GM04504 (cell line): ENCODE data around the gene NAA35.
"Not testable (repeated sequence)": the region's sequence is repeated elsewhere in the genome, so short reads cannot be mapped to it uniquely, and the experiment has no call there.

Experiments
- DNase-seq: peaks from one replicate; pipeline ENCODE4 v3.0.0-alpha.2; 2012; ENCODE audit warnings: low read depth

NAA35 gene

DNA sequence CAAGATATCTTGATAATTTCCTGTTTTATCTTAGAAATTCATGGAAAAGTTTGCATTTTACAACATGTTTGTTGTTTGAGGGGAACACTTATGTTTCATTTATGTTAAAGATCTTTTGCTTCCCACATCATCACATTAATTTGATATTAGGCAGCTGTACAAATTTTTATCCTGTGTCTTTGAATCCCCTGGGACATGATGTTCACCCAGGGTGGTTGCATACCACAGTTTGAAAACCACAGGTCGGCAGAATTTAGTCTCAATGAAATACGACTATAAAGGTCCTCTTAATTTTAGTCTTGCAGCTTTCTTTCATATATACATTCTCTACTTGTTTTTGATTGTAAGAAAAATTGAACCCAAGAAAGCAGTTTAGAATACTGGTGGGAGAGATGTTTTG is 3.7 kb downstream of the NAA35 start:
- no peak for DNase-seq

DNA sequence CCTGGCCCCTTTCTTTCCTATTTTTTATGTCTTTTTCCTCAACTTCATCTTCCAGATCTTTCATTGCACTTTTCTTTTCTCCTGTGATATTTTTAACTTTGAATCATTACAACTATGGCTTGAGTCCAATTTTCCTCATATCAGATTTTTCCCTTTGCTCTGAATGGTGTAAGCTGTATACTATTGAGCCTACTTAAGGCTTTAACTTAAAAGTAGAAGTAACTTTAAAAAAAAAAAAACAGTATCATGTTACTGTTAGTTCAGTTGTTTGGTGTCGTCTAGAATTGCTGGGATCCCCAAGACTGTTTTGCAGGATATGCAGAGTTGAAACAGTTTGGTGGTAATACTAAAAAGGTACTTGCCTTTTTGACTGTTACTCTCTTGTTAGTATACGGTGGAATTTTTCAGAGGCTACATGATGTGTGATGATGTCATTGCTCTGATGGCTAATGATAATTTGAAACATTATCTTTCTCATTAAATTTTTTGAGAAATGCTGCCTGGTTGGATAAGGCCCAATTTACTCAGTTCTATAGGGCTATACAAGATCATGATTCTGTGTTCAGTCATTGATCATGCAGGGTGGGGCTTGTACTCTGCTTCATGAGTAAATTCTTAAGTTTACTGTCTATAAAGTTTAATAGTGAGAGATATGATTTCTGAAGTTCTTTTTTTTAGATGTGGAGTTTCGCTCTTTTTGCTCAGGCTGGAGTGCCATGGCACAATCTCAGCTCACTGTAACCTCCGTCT is 8.8 kb downstream of the NAA35 start:
- no peak for DNase-seq

DNA sequence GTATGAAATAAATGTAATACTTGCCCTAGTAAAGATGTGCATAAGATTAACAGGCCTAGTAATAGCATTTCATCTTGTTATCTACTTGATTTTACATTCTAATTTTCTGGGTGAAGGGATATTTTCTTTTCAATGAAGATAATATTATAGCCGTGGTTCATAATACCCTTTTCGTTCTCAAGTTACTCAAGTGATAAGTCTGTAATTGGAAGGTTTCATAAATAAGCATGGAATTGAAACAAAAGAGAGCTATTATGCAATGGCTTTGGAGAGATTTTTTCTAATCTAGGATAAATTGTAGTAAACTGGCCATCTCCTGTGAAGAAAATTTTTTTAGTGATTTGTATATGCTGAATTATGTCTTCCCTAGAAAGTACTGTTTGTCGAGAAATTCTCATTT is 19.0 kb downstream of the NAA35 start:
- DNase-seq = no peak

DNA sequence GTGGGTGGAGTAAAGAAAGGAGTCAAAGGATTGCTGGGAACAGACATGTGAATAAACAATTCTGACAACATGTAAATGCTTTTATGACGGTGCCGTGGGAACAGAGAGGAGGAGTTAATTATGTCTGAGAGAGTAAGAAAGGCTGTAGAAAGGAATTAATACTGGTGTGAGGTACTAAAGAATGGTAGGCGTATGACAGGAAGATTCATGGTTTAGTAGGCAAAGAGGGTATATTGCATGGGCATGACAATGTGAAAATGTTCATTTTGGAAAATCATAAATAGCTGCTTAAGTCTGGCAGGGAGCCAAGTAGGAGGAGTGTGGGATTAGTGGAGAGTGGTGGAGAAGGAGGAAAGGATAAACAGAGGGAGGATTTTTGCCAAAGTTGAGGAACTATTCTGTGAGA is 19.7 kb downstream of the NAA35 start:
- DNase-seq = no peak

DNA sequence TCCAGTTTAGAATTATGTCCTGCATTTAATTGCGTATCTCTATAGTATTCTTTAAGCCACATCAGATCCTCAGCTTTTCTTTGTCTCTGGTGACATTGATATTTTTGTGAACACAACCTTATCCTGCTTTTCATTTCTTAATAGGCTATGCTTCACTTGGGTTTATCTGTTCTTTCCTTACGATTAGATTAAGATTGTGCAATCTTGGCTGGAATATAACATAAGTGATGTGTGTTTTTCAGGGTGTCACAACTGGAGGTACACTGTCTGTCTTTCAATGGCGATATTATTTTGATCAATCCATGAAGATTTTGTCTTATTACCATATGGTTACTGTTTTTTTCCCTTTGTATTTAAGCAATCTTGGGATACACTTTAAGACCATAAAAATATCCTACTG is 23.6 kb downstream of the NAA35 start:
- no peak for DNase-seq

DNA sequence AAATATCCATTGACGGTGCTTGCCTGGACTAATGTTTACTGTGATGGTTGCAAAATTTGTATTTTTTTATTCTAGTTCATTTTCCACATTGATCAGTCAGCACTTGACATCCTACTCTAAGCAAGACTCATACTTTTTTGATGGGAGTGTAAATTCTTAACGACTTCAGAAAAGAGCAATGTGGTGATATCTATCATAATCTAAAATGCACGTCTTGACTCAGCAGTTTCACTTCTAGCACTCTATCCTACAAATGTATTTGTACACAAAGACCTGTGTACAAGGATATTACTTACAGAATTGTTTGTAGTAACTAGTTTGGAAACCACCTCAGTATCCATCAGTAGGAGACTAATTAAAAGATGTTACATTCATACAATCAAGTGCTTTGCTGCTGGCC is 24.0 kb downstream of the NAA35 start:
- no peak for DNase-seq

DNA sequence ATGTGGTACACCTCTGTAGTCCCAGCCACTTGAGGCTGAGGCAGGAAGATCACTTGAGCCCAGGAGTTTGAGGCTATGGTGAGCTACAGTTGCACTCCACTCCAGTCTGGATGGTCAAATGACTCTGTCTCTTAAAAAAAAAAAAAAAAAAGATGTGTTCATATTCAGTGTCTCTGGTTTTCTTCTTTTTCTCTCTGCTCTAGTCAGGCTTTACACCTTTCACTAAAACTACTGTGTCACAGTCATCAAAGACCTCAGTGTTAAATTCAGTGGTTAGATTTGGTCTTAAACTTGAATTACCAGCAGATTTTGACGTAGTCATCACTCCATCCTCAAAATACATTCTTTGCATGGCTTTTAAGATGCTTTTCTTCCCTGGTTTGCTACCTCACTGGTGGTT is 28.8 kb downstream of the NAA35 start:
- DNase-seq = no peak

DNA sequence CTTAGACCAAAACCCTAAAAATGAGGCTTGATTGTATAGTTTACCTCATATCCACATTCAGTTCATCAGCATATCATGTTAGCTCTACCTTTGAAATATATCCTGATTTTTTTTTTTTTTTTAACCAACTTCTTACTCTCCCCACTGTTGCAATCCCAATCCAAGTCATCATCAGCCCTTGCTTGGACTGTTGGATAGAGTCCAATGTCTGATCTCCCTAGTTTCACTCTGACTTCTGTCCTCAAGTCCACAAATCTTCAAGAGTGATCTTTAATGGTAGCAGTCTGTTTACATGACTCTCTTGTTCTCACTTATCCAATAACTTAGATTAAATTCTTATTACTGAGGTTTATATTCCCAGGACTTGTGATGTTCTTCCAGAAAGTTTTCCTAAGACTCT is 30.8 kb downstream of the NAA35 start:
- no peak for DNase-seq

DNA sequence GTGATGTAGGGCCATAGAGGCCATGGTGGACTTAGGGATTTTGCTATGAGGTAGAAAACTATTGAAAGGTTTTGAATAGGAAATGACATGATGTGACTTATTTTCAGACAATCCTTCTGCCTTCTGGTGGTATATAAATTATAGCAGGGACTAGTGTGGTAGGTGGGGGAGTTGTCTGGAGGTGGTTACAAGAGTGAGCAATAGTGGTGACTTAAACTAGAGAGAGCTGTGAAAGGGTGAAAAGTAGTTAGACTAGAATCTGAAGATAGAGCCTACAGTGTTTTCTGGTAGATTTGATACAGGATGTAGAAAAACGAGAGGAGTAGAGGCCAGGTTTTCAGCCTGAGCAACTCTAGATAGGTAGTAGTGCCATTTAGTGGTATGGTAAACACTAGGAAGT is 32.3 kb downstream of the NAA35 start:
- DNase-seq = no peak

DNA sequence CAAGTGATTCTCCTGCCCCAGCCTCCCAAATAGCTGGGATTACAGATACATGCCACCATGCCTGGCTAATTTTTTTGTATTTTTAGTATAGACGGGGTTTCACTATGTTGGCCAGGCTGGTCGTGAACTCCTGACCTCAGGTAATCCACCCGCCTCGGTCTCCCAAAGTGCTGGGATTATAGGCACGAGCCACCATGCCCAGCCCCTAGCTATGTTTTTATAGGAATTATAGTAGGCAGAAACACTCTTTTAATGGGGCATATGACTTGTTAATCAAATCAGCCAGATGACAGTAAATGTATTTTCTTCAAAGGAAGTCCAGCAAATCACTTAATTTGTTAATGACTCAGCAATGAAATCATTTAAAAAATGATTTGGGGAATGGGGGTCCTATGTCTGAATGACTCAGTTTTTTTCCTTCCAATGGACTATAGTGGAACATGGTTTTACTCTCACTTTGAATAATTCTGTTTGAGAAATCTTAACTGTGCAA is 33.2 kb downstream of the NAA35 start:
- not testable (repeated sequence) for DNase-seq

DNA sequence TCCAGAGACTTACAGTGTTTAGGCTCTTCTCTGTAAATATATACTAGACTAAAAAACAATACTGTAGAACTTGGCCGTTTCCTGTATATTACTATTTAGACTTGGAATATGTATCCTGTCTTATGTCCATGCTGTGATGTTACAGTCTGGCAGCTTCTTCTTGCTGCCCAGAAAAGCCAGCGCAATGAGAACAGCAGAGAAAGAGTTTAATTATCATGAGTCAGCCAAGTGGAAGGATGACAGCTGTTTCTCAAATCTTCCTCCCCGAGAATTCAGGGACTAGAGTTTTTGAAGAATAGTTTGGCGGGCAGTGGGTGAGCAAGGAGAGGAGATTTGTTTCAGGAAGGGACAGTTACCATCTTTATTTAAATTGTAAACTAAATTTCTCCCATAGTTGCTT is 37.5 kb downstream of the NAA35 start:
- no peak for DNase-seq

DNA sequence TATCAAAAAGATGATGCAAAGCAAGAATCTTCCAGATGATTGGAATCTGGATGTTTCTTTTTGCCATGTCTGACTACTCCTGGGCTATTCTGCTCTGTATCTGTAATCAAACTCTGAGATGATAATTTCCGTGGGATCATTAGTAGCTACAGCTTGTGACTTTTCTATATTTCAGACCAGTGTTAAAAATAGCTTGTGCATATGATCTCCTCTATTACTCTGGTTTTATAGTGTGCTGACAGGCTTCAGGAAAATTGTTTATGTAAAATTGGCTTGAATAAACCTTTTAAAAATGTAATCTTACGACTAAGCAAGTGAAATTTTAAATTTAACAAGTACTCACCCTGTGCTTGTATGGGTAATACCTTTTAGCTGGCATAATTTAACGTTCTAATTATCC is 40.4 kb downstream of the NAA35 start:
- DNase-seq = no peak

DNA sequence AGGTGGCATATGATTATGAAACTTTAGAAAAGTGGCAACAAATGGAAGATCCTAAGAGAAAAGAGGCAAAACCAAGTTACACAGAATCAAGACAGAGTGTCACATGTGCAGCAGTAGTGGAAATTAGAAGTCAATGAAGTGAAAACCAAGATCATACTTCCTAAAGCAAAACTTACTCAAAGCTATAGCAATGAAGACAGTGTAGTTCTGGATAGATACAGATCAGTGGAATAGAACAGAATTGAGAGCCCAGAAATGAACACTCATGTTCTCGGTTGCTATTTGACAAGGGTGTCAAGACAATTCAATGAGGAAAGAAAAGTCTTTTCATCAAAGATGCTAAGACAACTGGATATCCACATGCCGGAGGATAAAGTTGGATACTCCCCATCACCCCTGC is 43.5 kb downstream of the NAA35 start:
- DNase-seq = no peak

DNA sequence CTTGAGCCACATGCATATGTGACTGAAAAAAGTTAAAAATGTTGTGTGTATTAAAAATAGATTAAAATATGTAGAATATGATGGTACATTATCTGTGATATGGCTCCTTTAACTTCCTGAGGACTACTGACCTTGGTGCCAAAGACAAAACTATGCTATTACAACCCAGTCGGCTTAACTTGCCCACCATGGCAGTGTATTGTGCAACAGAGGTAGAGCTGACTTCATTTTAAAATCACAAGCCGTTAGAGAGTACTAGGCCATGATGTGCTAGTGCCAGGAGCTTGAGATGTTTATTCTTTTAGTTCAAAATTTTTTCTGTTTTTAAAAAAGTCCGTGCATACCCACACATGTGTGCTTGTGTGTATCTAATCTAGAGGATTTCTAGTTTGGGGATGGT is 46.3 kb downstream of the NAA35 start:
- DNase-seq = no peak

DNA sequence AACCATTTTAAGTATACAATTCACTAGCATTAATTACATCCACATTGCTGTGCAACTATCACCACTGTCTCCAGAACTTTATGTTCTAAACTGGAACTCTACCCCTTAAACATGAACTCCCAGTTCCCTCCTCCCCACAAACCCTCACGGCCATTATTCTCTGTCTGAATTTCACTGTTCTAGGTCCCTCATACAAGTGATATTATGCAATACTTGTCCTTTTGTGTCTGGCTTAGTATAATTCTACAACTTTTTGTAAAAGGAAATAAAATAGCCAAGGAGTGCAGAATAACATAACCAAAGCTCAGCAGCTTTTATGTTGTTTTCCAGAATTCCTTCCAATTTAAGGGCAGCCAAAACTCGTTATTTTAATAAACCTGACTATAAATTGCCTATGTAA is 53.2 kb downstream of the NAA35 start:
- no peak for DNase-seq

DNA sequence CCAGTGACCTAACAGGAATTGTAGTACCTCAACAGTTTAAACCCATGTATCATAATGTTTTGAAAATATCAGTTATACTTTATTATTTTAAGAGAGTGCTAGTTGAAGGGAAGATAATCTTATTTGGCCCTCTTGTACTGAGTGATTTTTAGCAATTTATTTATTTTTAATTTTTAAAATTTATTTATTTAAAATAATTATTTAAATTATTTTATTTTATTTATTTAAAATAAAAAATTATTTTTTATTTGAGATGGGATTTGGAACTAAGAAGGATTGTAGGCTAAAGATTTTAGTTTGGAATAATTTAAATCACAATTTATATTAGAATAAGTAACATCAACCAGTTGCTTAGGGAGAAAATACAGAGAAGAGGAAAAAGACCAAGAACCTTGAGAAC is 54.2 kb downstream of the NAA35 start:
- DNase-seq = no peak

DNA sequence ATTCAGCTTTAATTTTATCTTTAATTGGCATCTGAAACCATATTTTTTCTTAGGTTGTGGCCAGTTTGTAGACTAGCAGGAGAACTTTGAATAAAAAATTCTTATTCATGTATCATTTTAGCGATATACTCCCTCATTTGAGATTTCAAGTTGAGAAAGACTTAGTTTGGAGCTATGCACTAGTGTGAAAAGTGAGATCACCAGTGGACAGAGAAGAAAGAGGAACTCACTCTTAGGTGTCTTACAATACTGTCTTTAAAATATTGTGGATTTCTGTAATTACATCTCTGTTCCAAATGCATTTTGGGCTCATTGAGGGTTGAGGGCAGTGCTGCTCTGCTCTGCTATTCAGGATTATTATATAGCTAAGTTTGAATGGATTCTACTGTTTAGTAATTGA is 54.7 kb downstream of the NAA35 start:
- no peak for DNase-seq

DNA sequence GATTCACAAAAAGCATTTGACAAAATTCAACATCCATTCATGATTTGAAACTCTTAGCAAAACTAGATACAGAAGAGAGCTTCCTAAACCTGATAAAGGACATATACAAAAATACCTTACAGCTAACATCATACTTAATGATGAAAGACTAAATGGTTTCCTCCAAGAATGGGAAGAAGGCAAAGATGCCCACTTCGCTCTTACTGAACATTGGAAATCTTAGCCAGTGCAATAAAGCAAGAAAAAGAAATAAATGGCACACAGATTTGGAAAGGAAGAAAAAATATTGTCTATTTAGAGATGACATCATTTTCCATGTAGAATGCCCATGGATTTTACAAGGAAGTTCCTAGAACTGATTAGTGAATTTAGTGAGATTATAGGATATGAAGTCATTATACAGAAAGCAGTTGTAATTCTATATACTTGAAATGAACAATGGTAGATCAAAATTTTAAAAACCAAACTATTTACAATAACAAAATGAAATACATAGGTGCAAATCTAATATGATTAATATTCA is 64.4 kb downstream of the NAA35 start:
- no peak for DNase-seq

DNA sequence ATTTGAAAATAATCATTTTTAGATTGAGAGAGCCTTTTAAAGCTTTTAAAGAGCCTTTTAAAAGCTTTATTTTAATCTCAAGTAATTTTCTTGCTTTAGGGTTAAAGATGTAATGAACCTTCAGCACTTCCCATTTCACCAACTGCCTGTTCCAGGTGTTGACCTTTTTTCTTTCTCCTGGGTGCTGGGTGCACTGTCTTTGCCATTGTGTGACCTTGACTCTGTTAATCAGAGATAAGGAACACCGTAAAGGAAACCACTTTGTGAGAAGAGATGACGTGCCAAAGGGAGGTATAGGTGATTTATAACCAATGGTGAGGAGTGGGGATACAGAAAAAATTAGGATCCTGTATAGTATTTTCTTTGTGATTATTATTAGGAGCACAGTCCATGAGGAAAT is 68.2 kb downstream of the NAA35 start:
- no peak for DNase-seq

DNA sequence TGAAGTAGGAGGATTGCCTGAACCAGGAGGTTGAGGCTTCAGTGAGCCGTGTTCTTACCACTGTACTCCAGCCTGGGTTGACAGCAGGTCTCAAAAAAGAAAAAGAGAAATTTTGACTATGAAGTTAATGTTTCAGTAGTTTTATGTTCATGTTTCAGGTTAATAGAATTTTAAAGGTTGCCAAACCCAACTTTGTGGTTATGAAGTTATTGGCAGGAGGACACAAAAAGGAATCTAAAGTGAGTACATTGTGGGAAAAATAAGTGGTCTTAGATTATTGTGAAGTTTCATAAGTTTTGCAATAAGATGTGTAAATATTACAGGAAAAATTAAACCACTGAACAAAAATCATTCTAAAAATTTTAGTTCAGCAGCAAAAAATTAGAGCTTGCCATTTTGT is 79.8 kb downstream of the NAA35 start:
- DNase-seq = no peak

DNA sequence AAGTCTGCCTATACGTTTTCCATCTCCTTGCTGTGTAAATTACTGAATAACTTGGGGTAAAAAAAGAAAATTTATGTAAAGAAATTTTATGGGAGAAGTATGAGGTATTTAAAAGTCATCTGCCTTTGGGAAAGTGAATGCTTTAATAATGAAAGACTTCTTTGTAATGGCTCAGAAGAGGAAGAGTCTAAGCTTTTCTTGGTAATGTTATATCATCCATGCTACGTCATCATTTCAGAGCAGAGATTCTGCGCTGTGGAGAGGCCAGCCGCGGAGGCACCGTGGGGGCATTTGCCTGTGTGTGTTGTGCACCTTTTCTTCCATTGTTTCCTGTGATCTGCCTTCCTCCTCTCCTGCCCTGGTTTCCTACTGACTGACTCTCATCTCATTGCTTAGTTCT is 80.2 kb downstream of the NAA35 start:
- no peak for DNase-seq

DNA sequence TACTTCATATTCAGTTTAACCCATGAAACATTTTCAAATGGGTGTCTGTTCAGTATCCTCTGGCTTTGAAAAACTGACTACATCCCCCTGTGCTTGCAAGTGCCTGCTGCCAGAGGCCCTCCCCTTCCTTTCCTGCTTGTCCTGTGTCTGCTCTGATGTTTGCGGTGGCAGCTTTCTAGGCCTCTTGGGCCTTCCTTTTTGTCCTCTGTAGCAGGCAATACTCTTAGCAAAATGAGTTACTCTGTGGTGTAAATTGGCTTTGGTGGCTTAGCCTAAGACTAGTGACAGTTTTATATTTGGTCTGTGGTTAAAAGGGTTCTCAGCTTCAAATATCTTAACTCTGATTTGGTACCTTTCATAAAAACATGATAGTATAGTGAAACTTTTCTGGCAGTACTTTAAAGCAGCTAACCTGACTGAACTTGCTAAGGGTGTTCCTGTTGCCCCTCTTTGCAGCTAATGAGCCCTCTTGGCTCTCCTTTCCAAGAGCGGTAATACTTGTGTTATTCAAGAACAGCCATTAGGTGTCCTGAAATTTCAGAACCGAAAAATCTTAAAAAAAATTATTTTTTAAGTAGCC is 81.8 kb downstream of the NAA35 start:
- DNase-seq = no peak

DNA sequence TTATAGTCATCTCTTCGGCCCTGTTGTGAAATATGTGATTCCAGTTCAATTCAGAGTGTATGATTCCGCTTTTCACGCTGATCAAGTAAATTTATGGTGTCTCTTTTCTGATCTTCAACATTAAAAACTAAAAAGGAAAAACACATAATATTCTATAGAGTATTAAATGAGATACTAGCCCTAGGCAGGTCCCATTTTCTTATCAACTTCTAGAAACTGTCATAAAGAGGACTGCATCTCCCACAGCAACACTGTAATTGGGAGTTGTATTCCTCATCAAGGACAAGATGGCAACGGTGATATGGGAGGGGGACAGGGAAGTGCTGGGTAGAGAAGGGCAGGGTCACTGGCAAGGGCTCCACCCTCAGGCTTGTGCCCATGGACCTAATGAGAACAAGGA is 86.8 kb downstream of the NAA35 start:
- no peak for DNase-seq
